GM18858 (cell line): Measurements from ENCODE around the gene SNRPA1.

Source experiments
- ATAC-seq: cut with Tn5 transposase; IDR thresholded peaks from one replicate; pipeline ENCODE4 v1.9.1; 2021; ENCODE audit not compliant: unreplicated experiment

SNRPA1 gene

DNA sequence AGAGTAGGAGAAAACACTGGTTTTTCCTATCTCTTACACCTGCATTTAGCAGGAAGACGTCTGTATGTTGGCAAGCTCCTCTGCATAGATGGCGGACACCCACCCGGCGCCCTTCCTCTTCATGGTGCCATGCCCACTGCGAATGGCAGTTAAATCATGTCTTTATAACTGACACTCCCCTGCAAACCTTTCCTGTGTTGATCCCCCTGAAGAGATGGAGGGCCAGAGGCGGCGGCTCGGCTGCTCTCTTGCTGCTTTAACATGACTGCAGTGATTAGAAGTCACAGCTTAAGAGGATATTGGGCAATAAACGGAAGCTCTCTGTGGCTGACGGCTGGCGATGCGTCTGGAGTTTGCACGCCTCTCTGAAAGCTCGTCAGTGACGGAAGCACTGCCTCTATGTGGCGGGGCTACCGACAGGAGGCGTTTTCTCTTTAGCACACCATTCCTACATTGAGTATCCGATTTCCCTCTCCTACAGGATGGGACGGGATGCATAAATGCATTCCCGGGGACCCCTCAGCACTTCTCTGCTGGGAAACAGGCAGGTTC is 25.5 kb upstream of the SNRPA1 start:
- no peak for ATAC-seq

GRCh38 chr15:101318839-101319238 is 23.8 kb upstream of the SNRPA1 start:
- ATAC-seq = no peak

GRCh38 chr15:101318147-101318819 is 23.2 kb upstream of the SNRPA1 start:
- ATAC-seq = no peak

- no peak for ATAC-seq
Observed at GRCh38 chr15:101317336-101317872, 22.4 kb upstream of the SNRPA1 start.

GRCh38 chr15:101316529-101316928 is 21.5 kb upstream of the SNRPA1 start:
- no peak for ATAC-seq

- no peak for ATAC-seq
Observed at GRCh38 chr15:101315736-101316135, 20.7 kb upstream of the SNRPA1 start.

- ATAC-seq = no peak
Observed at GRCh38 chr15:101314336-101315125, 19.5 kb upstream of the SNRPA1 start.

DNA sequence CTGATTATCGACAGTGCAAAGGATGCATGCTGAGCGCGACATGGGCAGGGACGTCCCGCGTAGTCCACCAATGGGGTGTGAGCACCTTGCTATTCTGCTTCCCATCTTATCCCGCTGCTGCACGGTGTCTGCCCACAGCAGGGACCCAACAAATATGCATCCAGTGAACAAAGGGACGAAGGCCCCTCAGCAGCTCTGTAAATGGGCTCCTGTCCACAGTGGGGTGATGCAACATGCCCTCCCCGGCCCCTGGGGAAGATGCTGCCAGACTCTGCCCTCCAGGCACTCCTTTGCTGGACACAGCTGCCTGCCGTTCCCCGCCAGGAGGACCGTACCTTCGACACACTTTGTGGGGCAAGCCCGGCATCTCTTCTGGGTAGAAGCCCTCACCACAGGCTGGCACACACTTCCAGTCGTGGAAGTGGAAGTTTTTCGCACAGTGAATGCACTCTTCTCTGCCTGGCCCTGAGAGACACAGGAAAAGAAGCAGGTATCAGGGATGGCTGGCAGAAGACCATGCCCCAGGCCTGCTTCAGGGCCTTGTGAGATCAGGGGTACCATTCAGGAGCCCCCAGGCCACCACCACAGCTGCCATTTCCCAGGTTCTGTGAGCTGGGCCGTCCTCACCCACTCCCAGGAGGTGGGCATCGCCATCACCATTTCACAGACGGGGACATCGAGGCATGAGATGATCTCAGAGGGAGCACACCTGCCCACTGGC is 18.2 kb upstream of the SNRPA1 start:
- ATAC-seq = no peak

GRCh38 chr15:101310508-101310907 is 15.5 kb upstream of the SNRPA1 start:
- ATAC-seq = no peak

DNA sequence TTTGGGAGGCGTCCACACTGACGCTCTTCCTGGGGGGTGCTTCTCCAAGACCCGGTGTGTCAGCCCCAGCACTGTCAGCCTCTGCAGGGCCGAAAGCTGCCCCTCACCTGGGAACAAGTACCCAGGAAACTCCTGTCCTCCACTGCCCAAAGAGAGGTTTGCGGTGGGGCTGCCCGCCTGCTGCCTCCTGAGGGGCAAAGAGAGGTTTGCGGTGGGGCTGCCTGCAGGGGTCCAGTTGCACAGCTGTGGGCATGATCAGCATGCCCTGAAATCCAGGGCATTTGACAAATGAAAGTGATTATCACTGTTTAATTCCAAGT is 15.1 kb upstream of the SNRPA1 start:
- ATAC-seq = no peak

DNA sequence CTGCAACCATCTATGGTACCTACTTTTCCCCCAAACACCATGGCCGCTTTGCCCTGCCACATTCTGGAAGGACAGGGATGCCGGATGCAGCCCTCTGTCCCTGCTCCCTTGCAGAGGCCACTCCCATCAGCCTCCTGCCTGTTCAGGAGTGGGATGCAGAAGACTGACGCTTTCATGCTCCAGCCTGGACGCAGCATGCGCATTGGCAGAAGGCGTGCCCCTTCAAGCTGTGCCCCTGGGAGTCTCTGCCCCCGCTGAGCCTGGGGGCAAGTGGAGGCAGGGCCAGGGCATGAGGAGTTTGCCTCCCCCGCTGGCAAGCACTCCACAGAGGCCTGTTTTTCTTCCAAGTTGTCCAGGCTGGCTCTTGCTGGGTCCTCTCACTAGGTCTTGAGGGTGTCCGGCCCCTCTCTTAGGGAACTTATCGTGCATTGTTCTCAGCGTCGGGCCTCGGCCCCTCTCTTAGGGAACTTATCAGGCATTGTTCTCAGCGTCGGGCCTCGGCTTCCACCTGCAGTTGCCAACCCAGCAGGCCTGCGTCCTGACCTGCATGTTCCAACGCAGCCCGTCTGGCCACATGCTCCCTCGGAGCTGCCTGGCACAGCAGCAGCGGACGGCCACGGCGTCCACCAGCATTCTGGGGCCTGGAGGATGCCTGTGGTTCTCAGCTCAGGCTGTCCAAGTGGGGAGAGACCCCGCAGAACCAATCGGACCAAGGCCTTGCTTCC is 14.6 kb upstream of the SNRPA1 start:
- ATAC-seq = no peak

DNA sequence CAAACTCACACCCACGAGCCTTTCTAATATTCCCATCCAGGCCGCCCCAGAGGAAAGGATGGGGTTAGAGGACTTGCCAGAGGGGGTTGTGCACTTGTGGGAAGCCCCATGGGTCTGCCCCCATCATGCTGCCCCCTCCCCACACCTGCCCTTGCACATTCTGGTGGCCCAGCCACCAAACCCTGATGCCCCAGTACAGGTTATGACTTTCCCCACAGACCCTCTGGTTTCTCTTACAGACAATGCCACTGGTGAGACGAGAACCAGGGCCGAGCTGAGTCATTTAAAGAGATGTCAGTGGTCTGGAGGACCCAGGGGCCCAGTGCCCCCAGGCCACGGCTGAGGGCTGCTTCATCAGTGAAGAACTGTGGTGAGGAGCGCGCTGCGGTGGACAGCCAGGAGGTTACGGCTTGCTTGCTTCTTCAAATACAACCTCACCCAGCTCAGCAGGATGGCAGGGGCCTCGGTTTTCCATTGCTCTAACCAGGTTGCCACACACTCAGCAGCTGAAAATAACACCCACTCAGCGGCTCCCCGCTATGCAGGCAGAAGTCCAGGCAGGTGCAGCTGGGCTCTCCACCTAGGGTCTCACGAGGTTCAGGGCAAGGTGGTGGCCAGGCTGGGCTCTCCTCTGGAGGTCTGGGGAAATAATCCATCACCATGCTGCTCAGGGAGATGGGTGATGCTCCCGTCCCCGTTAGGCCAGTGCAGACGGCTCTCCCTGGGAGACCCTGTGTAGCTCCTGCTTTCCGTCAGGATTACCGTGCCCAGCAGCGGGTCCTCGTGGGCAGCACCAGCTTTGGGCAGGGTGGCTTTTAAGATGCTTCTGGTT is 13.8 kb upstream of the SNRPA1 start:
- no peak for ATAC-seq

DNA sequence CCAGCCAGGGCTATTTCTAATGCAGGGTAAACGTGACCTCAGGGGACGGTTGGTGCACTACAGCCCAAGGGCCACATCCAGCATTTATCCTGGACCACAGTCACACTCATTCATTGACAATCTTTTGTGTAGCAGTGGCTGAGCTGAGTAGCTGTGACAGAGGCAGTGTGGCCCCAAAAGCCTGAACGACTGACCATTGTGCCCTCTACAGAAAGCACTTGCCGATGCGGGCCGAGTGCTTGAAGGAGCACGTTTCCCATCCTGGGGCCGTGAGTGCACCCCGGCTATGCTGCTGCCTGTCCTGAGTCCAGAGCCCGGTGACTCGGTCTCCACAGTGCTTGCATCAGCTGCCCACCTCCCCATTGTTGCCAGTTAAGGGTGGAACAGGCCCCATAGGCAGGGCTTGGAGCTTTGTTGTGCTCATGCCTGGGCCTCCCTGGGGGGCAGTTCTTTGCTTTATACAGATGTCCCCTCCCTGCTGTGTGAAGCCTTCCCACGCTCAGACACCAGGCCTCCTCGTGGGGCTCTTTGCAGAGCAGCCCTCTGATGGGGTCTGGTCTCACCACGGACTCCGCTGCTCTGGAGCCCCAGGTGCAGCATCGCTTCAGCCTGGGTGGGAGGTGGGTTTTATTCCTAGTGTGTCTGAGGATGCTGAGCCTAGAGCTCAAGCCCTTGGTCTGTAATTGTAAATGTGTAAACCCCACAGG is 13.0 kb upstream of the SNRPA1 start:
- no peak for ATAC-seq

- no peak for ATAC-seq
Observed at GRCh38 chr15:101307048-101307896, 12.2 kb upstream of the SNRPA1 start.

DNA sequence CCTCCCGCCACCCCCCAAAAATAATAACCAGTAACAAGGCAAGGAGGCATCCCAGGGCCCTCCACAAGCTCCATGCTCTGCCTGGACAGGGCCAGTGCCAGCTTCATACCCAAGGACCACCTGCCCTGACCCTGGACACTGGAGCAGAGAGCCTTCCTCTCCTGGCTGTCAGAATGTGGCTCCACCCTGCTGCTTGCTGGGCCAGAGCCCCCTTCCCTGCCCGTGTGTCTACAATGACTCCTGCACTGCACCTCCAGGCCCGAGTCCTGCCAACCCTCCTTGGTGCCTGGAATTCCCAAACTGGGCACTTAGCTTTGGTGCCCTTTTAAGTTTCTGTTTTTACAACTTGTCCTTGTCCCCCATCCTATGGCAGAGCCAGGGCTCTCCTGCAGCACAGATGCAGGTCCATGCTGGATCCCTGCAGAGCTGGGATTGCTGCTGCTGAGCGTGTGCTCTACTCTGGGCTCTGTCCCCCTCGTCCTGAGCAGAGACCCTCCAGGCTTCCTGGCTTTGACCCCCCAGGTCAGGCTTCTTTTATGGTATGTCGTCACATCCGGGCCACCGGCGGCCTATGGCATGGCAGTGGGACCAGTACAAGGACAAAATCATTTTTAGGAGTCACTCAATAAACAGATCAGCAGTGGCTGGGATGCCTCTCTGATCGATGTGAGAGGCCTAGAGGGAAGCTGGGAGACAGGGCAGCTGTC is 11.4 kb upstream of the SNRPA1 start:
- ATAC-seq = no peak

DNA sequence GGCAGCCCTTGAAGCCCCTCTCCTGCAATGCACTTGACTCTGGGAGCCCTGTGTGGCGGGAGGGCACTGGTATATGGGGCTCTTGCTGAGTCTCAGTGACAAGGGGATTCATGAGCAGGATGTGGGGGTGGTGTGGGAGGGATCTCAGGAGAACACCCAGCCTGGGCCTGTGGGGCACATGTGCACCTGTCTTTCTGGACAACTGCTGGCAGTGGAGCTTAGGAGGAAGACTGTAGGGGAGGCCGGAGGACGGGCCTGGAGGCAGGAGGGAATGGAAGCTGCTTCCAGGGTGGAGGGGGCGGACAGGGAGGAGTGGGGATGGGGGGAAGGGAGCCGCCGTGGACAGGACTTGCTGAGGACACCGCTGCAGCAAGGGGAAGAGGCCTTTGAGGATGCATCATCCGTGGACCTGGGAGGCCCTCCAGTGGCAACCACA is 10.8 kb upstream of the SNRPA1 start:
- no peak for ATAC-seq

GRCh38 chr15:101303408-101303807 is 8.4 kb upstream of the SNRPA1 start:
- no peak for ATAC-seq
